BJ (cell line): ENCODE data around the gene TMEM100. TPM values are rescaled to one million over a fixed set of nuclear protein-coding genes. Genes with fewer than 3 reads are reported as not detected.

Experiments
- CTCF ChIA-PET: fragments of 350-600 bp; formaldehyde crosslinking; extraction: SDS; loops from one replicate; lab custom pipeline; 2021; ENCODE audit warnings: antibody characterized with exemption, inconsistent platforms; lab: Yijun Ruan, JAX
- POLR2A ChIA-PET: fragments of 300-600 bp; sonication (Branson Sonifier 250); formaldehyde crosslinking; extraction: SDS; loops from one replicate; lab custom pipeline; 2021; ENCODE audit warnings: antibody characterized with exemption; lab: Charles Lee
- DNase-seq: peaks from one replicate; pipeline ENCODE4 v3.0.0-alpha.2; 2011; ENCODE audit warnings: low read depth
- H3K27me3 ChIP-seq: 2 replicates; pipeline ENCODE4 v1.6.0; 2011; ENCODE audit warnings: low read length; ENCODE audit not compliant: control insufficient read depth, insufficient read depth
- H3K36me3 ChIP-seq: 2 replicates; pipeline ENCODE4 v1.5.1; 2011; ENCODE audit warnings: low read length; ENCODE audit not compliant: control insufficient read depth, insufficient read depth
- H3K4me3 ChIP-seq: 2 replicates; pipeline ENCODE4 v1.5.1; 2011; ENCODE audit warnings: low read depth, mild to moderate bottlenecking, control low read depth, low read length
- polyA minus RNA-seq: library from RNA; depleted of rRNA, polyadenylated mRNA; stranded (reverse); fragments of >200 nt; gene quantifications from 2 replicates; pipeline ENCODE4 v1.2.3, GENCODE V29; 2011; rRNA and poly(A)+ RNA removed
- polyA plus RNA-seq: library from polyadenylated mRNA; depleted of rRNA; stranded (reverse); fragments of >200 nt; gene quantifications from 2 replicates; pipeline ENCODE4 v1.2.3, GENCODE V29; 2011; rRNA removed
- TF ChIP-seq, protein P1 (sequence below): IDR thresholded peaks from 2 replicates; pipeline ENCODE4 v1.5.1; 2011; ENCODE audit warnings: low read depth, mild to moderate bottlenecking, control low read depth, inconsistent platforms, low read length, moderate library complexity; ENCODE audit not compliant: insufficient read depth

The TMEM100 gene
- polyA plus RNA-seq (0.07 TPM in 2 replicates), polyA minus RNA-seq (not detected in 2 replicates)

GRCh38 chr17:55722742-55723487 lies at the start of gene TMEM100:
TSS of gene TMEM100 (minus strand) at chr17:55722864. CDS start at chr17:55721070, 1,794 bp downstream.
- POLR2A ChIA-PET = no interaction called here
- CTCF ChIA-PET = interaction anchor here (0.6 to 8.2 kb wide), 7 partner anchors 12 to 197 kb away, joined by 3 to 60 read pairs (median 4); no protein-coding TSS in a partner anchor

DNA sequence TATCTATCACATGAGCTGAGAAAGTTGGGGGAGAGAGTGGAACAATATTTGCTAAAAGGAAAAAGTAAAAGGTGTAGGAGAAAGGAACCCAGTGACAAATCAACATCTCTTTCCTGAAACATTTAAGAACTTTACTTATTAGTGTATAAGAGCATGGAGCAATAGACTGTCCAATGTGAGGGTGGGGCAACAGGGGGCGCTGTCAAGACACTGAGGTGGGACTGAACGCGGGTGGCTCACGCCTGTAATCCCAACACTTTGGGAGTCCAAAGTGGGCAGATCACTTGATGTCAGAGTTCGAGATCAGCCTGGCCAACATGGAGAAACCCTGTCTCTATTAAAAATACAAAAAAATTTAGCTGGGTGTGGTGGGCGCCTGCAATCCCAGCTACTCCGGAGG lies 49.4 kb upstream of the TMEM100 start:
- no peak overlapping the region for H3K4me3 ChIP-seq
- H3K36me3 ChIP-seq = peaks cover 10% of the 10 kb centered on the region
- no peaks in the 10 kb centered on the region for H3K27me3 ChIP-seq
- no peak for DNase-seq
- CTCF ChIA-PET = interaction anchor here (0.9 to 6.5 kb wide), 9 partner anchors 10 to 246 kb away, joined by 3 to 68 read pairs (median 14); no protein-coding TSS in a partner anchor
- TF ChIP-seq, protein P1, sequence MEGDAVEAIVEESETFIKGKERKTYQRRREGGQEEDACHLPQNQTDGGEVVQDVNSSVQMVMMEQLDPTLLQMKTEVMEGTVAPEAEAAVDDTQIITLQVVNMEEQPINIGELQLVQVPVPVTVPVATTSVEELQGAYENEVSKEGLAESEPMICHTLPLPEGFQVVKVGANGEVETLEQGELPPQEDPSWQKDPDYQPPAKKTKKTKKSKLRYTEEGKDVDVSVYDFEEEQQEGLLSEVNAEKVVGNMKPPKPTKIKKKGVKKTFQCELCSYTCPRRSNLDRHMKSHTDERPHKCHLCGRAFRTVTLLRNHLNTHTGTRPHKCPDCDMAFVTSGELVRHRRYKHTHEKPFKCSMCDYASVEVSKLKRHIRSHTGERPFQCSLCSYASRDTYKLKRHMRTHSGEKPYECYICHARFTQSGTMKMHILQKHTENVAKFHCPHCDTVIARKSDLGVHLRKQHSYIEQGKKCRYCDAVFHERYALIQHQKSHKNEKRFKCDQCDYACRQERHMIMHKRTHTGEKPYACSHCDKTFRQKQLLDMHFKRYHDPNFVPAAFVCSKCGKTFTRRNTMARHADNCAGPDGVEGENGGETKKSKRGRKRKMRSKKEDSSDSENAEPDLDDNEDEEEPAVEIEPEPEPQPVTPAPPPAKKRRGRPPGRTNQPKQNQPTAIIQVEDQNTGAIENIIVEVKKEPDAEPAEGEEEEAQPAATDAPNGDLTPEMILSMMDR = no peak
- POLR2A ChIA-PET = no interaction called here

More at GRCh38 chr17:55722742-55723487, at the start of gene TMEM100:
- H3K27me3 ChIP-seq = 0 out of 2 replicates have a peak, but pooled peaks cover 1% of the 10 kb centered on the region
- peak within 1 kb of the TSS; percentile 10 for H3K4me3 ChIP-seq
- peak; percentile 21 for DNase-seq
- H3K36me3 ChIP-seq = no peaks in the 10 kb centered on the region
- TF ChIP-seq, protein P1 = no peak

- no peak for DNase-seq
- CTCF ChIA-PET = interaction anchor here (0.7 to 6.5 kb wide), 27 partner anchors 9 to 244 kb away, joined by 3 to 68 read pairs (median 5); partner anchors contain the start of genes PCTP and TMEM100
- Histone ChIP-seq H3K27me3 (no peaks in the 10 kb centered on the region), H3K36me3 (peaks cover 4% of the 10 kb centered on the region), H3K4me3 (no peak overlapping the region)
- POLR2A ChIA-PET = no interaction called here
- TF ChIP-seq, protein P1 = peak; percentile 46
Measured at GRCh38 chr17:55770196-55770870, 47.7 kb upstream of the TMEM100 start.

GRCh38 chr17:55769625-55770000 lies 46.9 kb upstream of the TMEM100 start:
- peak; percentile 36 for DNase-seq
- H3K27me3 ChIP-seq = no peaks in the 10 kb centered on the region
- no peak overlapping the region for H3K4me3 ChIP-seq
- CTCF ChIA-PET = interaction anchor here (0.8 to 6.5 kb wide), 24 partner anchors 8 to 243 kb away, joined by 3 to 68 read pairs (median 5); partner anchors contain the start of genes PCTP and TMEM100
- TF ChIP-seq, protein P1 = no peak
- H3K36me3 ChIP-seq = peaks cover 4% of the 10 kb centered on the region
- POLR2A ChIA-PET = no interaction called here
